Head of caudate nucleus (tissue), 42 donors: ENCODE results near the gene APOD.

ENCODE experiments used
- DNase-seq, 42 donors: peaks; one replicate each; pipeline versions ENCODE4 v3.0.0 to v3.0.0-alpha.2; 2020 to 2021; ENCODE audit warnings: mixed read lengths in 7 of 42
- intact Hi-C: fragments of 100-400 bp; cut with DNase I; formaldehyde crosslinking; loops from one replicate; pipeline ENCODE4 v1.15.0; 2022

Gene APOD

GRCh38 chr3:195566797-195567196, 16.9 kb downstream of the APOD start:
- no peak for DNase-seq
- intact Hi-C loops, result no loop called here

GRCh38 chr3:195565716-195566115, 18.0 kb downstream of the APOD start:
- intact Hi-C loops, result no loop called here
- DNase-seq, result peak in 4 of 42 donors; percentile 27 to 60 (median 49)

- intact Hi-C loops, result no loop called here
Measured at GRCh38 chr3:195563317-195563716, 20.4 kb downstream of the APOD start.

GRCh38 chr3:195559723-195560409, 23.9 kb downstream of the APOD start:
- intact Hi-C loops, result no loop called here
- peak in 1 of 42 donors; percentile 8 for DNase-seq

More at GRCh38 chr3:195563317-195563716, 20.4 kb downstream of the APOD start:
- no peak for DNase-seq

GRCh38 chr3:195558602-195559001, 25.1 kb downstream of the APOD start:
- intact Hi-C loops, result no loop called here
- DNase-seq, result peak in 3 of 42 donors; percentile 19 to 51 (median 48)

- intact Hi-C loops, result no loop called here
- no peak for DNase-seq
Measured at GRCh38 chr3:195557322-195557721, 26.4 kb downstream of the APOD start.

GRCh38 chr3:195556390-195556789, 27.4 kb downstream of the APOD start:
- peak in 41 of 42 donors; percentile 43 to 85 (median 67) for DNase-seq
- intact Hi-C loops, result no loop called here

GRCh38 chr3:195555110-195555509, 28.6 kb downstream of the APOD start:
- intact Hi-C loops, result no loop called here
- DNase-seq, result peak in 1 of 42 donors; percentile 14

GRCh38 chr3:195554458-195554857, 29.3 kb downstream of the APOD start:
- intact Hi-C loops, result no loop called here
- peak in 1 of 42 donors; percentile 6 for DNase-seq

- intact Hi-C loops, result no loop called here
- peak in 1 of 42 donors; percentile 13 for DNase-seq
Measured at GRCh38 chr3:195553268-195553667, 30.5 kb downstream of the APOD start.

GRCh38 chr3:195551381-195551978, 32.3 kb downstream of the APOD start:
- intact Hi-C loops, result no loop called here
- peak in 18 of 42 donors; percentile 23 to 66 (median 44) for DNase-seq

- DNase-seq, result peak in 1 of 42 donors; percentile 12
- intact Hi-C loops, result no loop called here
Measured at GRCh38 chr3:195550723-195551122, 33.0 kb downstream of the APOD start.

GRCh38 chr3:195549931-195550519, 33.7 kb downstream of the APOD start:
- intact Hi-C loops, result loop anchor here (10.0 kb wide), 1 partner anchor 105 kb away; the partner anchor contains the start of gene ACAP2
- DNase-seq, result peak in 2 of 42 donors; percentile 11 to 21

- DNase-seq, result no peak
- intact Hi-C loops, result loop anchor here (10.0 kb wide), 1 partner anchor 104 kb away; the partner anchor contains the start of gene ACAP2
Measured at GRCh38 chr3:195548987-195549386, 34.8 kb downstream of the APOD start.

GRCh38 chr3:195548501-195548900, 35.2 kb downstream of the APOD start:
- intact Hi-C loops, result loop anchor here (10.0 kb wide), 1 partner anchor 104 kb away; the partner anchor contains the start of gene ACAP2
- no peak for DNase-seq

GRCh38 chr3:195548006-195548405, 35.7 kb downstream of the APOD start:
- intact Hi-C loops, result loop anchor here (10.0 kb wide), 1 partner anchor 103 kb away; the partner anchor contains the start of gene ACAP2
- DNase-seq, result no peak

- peak in 16 of 42 donors; percentile 6 to 68 (median 42) for DNase-seq
- intact Hi-C loops, result loop anchor here (10.0 kb wide), 1 partner anchor 101 kb away; the partner anchor contains the start of gene ACAP2
Measured at GRCh38 chr3:195546130-195546560, 37.6 kb downstream of the APOD start.

- no peak for DNase-seq
Measured at GRCh38 chr3:195544634-195545033, 39.1 kb downstream of the APOD start.

GRCh38 chr3:195544230-195544536, 39.6 kb downstream of the APOD start:
- no peak for DNase-seq
- intact Hi-C loops, result loop anchor here (10.0 kb wide), 1 partner anchor 99 kb away; the partner anchor contains the start of gene ACAP2

More at GRCh38 chr3:195544634-195545033, 39.1 kb downstream of the APOD start:
- intact Hi-C loops, result loop anchor here (10.0 kb wide), 1 partner anchor 100 kb away; the partner anchor contains the start of gene ACAP2
